ENCODE measurements around the gene GASK1A.

GRCh38 chr3:43082457-43082856 is 103.3 kb downstream of the GASK1A start:
- TF ChIP-seq POLR2A (IDR thresholded peaks at IDR 0.05) (no peak), CTCF (IDR thresholded peaks at IDR 0.05) (no peak)

Measured in heart left ventricle (tissue), 13 donors.